Measurements from ENCODE around the gene MMP15.

DNA sequence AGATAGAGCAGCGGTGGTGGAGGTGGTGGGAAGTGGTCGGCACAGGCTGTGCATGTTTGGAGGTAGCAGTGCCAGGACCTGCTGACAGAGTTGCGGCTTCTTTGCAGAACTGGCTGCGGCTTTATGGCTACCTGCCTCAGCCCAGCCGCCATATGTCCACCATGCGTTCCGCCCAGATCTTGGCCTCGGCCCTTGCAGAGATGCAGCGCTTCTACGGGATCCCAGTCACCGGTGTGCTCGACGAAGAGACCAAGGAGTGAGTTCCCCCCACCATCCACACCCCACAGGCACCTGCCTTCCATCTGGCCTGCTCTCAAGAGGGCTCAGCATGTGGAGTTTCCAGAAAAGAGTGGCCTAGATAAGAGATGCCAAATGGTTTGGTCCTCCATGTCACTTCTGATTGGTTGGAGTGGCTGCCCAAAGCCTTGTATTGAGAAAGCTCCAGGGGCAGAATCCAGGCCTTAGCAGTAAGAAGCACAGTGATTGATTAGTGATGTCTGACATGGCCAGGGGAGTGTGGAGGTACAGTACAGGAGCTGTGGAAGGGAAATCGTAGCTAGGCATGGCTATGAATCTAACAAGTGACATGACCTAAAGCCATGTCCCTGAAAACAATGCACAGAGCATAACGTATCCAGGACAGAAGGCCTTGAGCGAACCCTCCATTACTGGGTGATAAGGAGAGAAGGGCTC lies 12.0 kb downstream of the MMP15 start:
- TF ChIP-seq, protein P1, sequence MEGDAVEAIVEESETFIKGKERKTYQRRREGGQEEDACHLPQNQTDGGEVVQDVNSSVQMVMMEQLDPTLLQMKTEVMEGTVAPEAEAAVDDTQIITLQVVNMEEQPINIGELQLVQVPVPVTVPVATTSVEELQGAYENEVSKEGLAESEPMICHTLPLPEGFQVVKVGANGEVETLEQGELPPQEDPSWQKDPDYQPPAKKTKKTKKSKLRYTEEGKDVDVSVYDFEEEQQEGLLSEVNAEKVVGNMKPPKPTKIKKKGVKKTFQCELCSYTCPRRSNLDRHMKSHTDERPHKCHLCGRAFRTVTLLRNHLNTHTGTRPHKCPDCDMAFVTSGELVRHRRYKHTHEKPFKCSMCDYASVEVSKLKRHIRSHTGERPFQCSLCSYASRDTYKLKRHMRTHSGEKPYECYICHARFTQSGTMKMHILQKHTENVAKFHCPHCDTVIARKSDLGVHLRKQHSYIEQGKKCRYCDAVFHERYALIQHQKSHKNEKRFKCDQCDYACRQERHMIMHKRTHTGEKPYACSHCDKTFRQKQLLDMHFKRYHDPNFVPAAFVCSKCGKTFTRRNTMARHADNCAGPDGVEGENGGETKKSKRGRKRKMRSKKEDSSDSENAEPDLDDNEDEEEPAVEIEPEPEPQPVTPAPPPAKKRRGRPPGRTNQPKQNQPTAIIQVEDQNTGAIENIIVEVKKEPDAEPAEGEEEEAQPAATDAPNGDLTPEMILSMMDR (IDR thresholded peaks at IDR 0.05) = no peak
- TF ChIP-seq POLR2A (IDR thresholded peaks at IDR 0.05) (no peak), EP300 (IDR thresholded peaks at IDR 0.05) (no peak)
